Testis (tissue), 3 donors: ENCODE results near the gene STAT4. TPM values are rescaled to one million over a fixed set of nuclear protein-coding genes. Genes with fewer than 3 reads are reported as not detected.

Experiments used
- DNase-seq: peaks from one replicate; pipeline ENCODE4 v3.0.0-alpha.2; 2019
- H3K27ac ChIP-seq, 2 donors: fragments of 200-600 bp; sonication (generic); one replicate each; pipeline ENCODE4 v1.5.1; 2019
- H3K27me3 ChIP-seq: fragments of 200-600 bp; sonication (generic); one replicate; pipeline ENCODE4 v1.5.1; 2019
- H3K36me3 ChIP-seq: fragments of 200-600 bp; sonication (generic); one replicate; pipeline ENCODE4 v1.5.1; 2017; ENCODE audit warnings: low read depth; ENCODE audit errors: missing control alignments
- H3K4me1 ChIP-seq: fragments of 200-600 bp; sonication (generic); one replicate; pipeline ENCODE4 v1.5.1; 2019
- H3K4me3 ChIP-seq, 2 donors: fragments of 200-600 bp; sonication (generic); one replicate each; pipeline ENCODE4 v1.5.1; 2017 to 2019
- H3K9me3 ChIP-seq: fragments of 200-600 bp; sonication (generic); one replicate; pipeline ENCODE4 v1.5.1; 2017
- POLR2A ChIP-seq: fragments of 450-650 bp; IDR thresholded peaks from one replicate; pipeline ENCODE4 v1.6.1; 2017; ENCODE audit warnings: antibody characterized with exemption, mild to moderate bottlenecking, moderate library complexity
- WGBS, 2 donors: methylation state at CpG; one replicate each; pipeline ENCODE4 v1.1.5; 2018; 5-methylcytosine and 5-hydroxymethylcytosine counted together
- intact Hi-C: fragments of 100-400 bp; cut with DNase I; formaldehyde crosslinking; loops from one replicate; pipeline ENCODE4 v1.15.1; 2023; ENCODE audit warnings: low total_unique reads
- polyA plus RNA-seq: library from polyadenylated mRNA; stranded (reverse); fragments of 350-450 nt; fragmentation: Illumina TruSeq; extraction: RNeasy Lipid Tissue Mini Kit (QIAGEN cat#74804); gene quantifications from one replicate; pipeline ENCODE4 v1.2.3, GENCODE V29; 2014; ENCODE audit warnings: low read depth, low replicate concordance; ENCODE audit not compliant: insufficient read depth
- total RNA-seq, 2 donors: library from RNA; depleted of rRNA; stranded (reverse); fragments of >200 nt; gene quantifications; one replicate each; pipeline ENCODE4 v1.2.3, GENCODE V29; 2016
- TF ChIP-seq, protein P1 (sequence below), 3 experiments: fragments of 450-650 bp in 2 of 3; fragments of 200-600 bp in 1 of 3; sonication (generic) in 1 of 3; IDR thresholded peaks; one replicate each; pipeline ENCODE4 v1.5.1; 2016 to 2019; ENCODE audit warnings: antibody characterized with exemption in 3 of 3, mild to moderate bottlenecking in 2 of 3, moderate library complexity in 1 of 3

Gene STAT4
- total and polyA plus RNA-seq, 3 donors from 2014 or later, result 23.0 to 59.4 (median 36.4) TPM

DNA sequence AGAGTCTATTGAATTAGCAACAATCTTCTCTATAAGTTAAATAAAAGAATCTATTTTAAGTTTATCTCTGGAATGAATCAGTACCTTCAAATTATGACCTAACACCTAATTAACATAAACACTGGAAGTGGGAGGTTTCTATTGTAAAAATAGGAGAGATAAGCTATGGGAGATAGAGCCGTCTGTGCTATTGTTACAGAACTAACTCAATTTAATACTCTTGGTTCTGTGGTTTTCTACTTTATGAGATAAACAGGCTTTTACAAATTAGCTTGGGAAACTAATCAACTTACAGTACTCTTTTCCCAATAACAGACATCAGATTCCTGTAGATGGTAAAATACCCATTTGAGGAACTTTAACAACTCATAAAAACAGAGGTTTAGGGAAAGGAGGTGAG lies 111.2 kb downstream of the STAT4 start:
- intact Hi-C loops, result no loop called here
- Histone ChIP-seq H3K4me3 (no peak overlapping the region), H3K9me3 (no peaks in the 10 kb centered on the region), H3K27me3 (no peaks in the 10 kb centered on the region), H3K36me3 (no peaks in the 10 kb centered on the region), H3K27ac (no peak overlapping the region), H3K4me1 (no peaks in the 10 kb centered on the region)
- TF ChIP-seq, protein P1, sequence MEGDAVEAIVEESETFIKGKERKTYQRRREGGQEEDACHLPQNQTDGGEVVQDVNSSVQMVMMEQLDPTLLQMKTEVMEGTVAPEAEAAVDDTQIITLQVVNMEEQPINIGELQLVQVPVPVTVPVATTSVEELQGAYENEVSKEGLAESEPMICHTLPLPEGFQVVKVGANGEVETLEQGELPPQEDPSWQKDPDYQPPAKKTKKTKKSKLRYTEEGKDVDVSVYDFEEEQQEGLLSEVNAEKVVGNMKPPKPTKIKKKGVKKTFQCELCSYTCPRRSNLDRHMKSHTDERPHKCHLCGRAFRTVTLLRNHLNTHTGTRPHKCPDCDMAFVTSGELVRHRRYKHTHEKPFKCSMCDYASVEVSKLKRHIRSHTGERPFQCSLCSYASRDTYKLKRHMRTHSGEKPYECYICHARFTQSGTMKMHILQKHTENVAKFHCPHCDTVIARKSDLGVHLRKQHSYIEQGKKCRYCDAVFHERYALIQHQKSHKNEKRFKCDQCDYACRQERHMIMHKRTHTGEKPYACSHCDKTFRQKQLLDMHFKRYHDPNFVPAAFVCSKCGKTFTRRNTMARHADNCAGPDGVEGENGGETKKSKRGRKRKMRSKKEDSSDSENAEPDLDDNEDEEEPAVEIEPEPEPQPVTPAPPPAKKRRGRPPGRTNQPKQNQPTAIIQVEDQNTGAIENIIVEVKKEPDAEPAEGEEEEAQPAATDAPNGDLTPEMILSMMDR (IDR thresholded peaks at IDR 0.05), result no peak
- no peak for TF ChIP-seq POLR2A
- 63 to 79% methylated on average over 1 of the region's 1 CpG for WGBS, 2 donors
- DNase-seq, result no peak

DNA sequence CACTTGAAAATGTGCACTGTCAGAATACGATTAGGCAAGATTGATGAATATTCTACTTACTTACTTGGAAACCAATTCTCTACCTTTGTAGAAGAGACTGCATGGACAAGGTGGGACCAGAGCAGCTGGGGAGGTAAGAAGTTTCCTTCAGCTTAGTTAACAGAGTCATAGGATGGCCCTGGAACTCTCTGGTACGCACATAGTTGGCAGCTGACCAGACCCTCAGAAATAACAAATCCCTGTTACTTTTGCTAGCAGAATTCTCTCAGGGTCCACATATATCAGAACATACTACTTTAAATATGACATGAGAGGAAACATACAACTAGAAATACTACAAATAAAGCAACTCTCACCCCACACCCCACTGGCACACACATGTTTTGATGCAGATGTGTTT lies 112.1 kb downstream of the STAT4 start:
- Histone ChIP-seq H3K36me3 (no peaks in the 10 kb centered on the region), H3K4me3 (no peak overlapping the region), H3K27me3 (no peaks in the 10 kb centered on the region), H3K9me3 (no peaks in the 10 kb centered on the region), H3K4me1 (no peaks in the 10 kb centered on the region), H3K27ac (no peak overlapping the region)
- intact Hi-C loops, result no loop called here
- DNase-seq, result no peak
- TF ChIP-seq POLR2A, result no peak
- TF ChIP-seq, protein P1 (IDR thresholded peaks at IDR 0.05), result no peak
- 88 to 89% methylated on average over 2 of the region's 2 CpGs for WGBS, 2 donors

DNA sequence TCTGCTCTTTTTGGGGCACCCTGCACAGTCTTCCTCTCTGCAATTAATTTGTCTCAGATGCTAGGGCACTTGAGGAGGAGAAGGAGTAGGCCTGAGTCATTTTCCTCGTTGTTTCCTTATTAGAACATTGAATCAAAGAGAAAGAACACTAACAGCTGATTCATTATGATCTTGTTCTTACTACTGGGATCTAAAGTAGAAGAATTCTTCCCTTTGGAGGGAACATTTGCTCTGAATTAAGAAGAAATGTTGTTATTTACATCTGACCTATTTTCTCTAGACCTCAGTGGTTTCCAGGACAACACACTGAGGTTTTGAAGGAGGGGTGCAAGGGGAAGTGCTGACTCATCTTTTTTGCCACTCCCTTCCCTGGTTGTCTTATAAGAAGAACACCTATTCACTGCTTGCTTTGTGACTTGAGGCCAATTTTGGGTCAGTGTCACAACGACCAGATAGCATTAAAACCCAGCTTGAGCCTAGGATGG lies 112.5 kb downstream of the STAT4 start:
- WGBS, 2 donors, result 68 to 72% methylated on average over 2 of the region's 2 CpGs
- TF ChIP-seq, protein P1 (IDR thresholded peaks at IDR 0.05), result no peak
- no peak for TF ChIP-seq POLR2A
- intact Hi-C loops, result no loop called here

DNA sequence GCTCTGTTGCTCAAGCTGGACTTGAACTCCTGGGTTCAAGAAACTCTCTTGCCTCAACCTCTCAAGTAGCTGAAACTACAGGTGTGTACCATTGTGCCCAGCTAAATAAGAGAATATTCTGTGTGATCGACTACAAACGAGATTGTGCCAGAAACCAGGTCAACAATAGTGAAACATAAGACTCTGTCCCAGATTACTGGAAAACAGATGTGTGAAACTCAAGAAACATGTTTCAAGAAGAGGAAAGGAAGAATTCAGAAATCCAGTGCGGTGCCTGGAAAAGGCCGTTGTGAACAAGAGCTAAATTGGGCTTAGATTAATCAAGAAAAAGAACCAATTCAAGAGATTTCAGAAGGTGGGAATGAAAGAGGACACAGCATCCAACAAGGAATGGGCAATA lies 113.4 kb downstream of the STAT4 start:
- 88 to 94% methylated on average over 4 of the region's 4 CpGs for WGBS, 2 donors
- H3K4me3 ChIP-seq, result no peak overlapping the region
- H3K9me3 ChIP-seq, result no peaks in the 10 kb centered on the region
- H3K4me1 ChIP-seq, result no peaks in the 10 kb centered on the region
- H3K27me3 ChIP-seq, result no peaks in the 10 kb centered on the region
- no peak overlapping the region for H3K27ac ChIP-seq
- TF ChIP-seq, protein P1 (IDR thresholded peaks at IDR 0.05), result no peak
- no peak for TF ChIP-seq POLR2A
- DNase-seq, result no peak
- intact Hi-C loops, result no loop called here
- no peaks in the 10 kb centered on the region for H3K36me3 ChIP-seq

More for the DNA sequence above, 112.5 kb downstream of the STAT4 start:
- Histone ChIP-seq H3K36me3 (no peaks in the 10 kb centered on the region), H3K9me3 (no peaks in the 10 kb centered on the region), H3K4me1 (no peaks in the 10 kb centered on the region), H3K4me3 (no peak overlapping the region), H3K27ac (no peak overlapping the region), H3K27me3 (no peaks in the 10 kb centered on the region)
- no peak for DNase-seq

DNA sequence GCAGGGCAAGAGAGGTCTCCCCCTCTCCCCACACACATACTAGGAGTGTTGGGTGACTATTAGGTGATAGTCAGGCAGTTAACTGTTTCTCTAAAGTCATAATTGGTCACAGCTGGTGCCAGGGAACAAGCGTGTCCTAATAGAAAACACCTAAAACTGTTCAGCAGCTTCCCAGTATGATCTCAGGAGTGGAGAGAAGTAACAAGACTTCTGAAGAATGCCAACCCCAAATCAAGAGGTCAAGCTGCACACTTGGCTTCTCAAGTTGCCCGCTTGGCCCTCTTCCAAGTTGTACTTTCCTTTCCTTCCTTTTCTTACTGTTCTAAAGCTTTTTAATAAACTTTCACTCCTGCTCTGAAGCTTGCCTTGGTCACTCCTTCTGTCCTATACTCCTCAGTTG lies 114.4 kb downstream of the STAT4 start:
- no peaks in the 10 kb centered on the region for H3K9me3 ChIP-seq
- H3K36me3 ChIP-seq, result no peaks in the 10 kb centered on the region
- no peaks in the 10 kb centered on the region for H3K27me3 ChIP-seq
- H3K27ac ChIP-seq, result no peak overlapping the region
- no peak for TF ChIP-seq POLR2A
- no peak overlapping the region for H3K4me3 ChIP-seq
- no peaks in the 10 kb centered on the region for H3K4me1 ChIP-seq
- intact Hi-C loops, result no loop called here
- 80 to 90% methylated on average over 2 of the region's 2 CpGs for WGBS, 2 donors
- DNase-seq, result no peak
